ENCODE measurements around the gene BMPR2.
A peak's percentile ranks its signal among the peaks of the same experiment; 100 is the strongest.
"Not testable (repeated sequence)": the region's sequence is repeated elsewhere in the genome, so short reads cannot be mapped to it uniquely, and the experiment has no call there.

BMPR2 gene

DNA sequence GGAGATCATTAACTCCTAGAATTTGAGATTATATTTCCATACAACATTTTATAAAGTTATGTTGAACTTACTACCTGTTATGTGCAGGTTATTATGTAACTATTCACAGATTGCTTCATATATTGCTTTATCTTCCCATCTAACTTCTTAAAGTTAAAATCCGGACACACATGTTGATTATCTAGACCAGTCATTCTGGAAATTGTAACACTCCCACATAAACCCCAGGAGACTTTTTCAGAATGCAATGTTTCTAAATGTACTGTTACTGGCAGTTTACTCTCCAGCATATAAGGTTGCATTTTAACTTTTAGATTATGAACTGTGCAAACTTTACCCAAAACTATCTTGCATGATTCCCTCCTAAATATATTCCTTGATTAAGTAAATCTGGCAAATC lies 188.1 kb downstream of the BMPR2 start:
- no peak overlapping the region for H3K4me3 ChIP-seq (ENCODE audit: control insufficient read depth, low read depth, low read length)
- DNase-seq (ENCODE audit: low read depth), result peak; percentile 28
- no peak for TF ChIP-seq CTCF (conservative IDR thresholded peaks at IDR 0.05; ENCODE audit: control insufficient read depth, insufficient read depth, low read depth, low read length)

DNA sequence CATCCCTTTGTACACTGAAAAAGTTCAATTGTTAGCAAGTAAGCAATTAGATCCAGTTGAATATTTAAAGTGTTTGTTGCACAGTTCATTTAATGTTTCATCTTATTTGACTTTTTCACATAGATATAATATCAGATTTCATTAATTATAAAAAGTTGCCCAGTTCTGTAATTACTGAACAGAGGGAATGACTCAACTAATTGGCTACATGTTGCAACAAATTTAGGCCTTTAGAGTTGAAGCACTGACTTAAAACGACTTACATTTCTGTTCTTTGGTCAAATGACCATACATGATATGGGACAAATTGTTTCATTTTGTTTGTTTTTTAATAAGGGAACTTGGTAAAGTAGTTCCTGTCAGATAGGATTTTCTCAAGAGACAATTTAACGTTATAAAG lies 190.2 kb downstream of the BMPR2 start:
- no peak for TF ChIP-seq CTCF (conservative IDR thresholded peaks at IDR 0.05; ENCODE audit: control insufficient read depth, insufficient read depth, low read depth, low read length)
- peak; percentile 29 for DNase-seq (ENCODE audit: low read depth)
- no peak overlapping the region for H3K4me3 ChIP-seq (ENCODE audit: control insufficient read depth, low read depth, low read length)

DNA sequence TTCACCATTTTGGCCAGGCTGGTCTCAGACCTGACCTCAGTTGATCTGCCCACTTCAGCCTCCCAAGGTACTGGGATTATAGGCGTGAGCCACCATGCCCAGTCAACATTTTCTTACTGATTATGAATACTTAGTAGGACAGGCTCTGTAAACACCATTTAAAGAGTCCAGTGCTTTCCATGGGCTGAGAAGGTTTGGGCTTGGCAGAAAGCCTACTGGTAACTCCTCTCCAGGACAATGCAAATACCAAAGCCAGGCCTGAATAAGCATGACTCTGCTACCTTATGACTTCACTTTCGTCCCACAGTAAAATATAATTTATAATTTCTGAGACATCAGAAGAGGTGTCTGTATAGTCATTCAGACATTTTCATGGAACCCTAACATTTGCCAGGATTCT lies 198.4 kb downstream of the BMPR2 start:
- no peak for DNase-seq (ENCODE audit: low read depth)
- no peak overlapping the region for H3K4me3 ChIP-seq (ENCODE audit: control insufficient read depth, low read depth, low read length)
- no peak for TF ChIP-seq CTCF (conservative IDR thresholded peaks at IDR 0.05; ENCODE audit: control insufficient read depth, insufficient read depth, low read depth, low read length)

- not testable (repeated sequence) for H3K4me3 ChIP-seq (ENCODE audit: control insufficient read depth, low read depth, low read length); DNase-seq (ENCODE audit: low read depth)
These were observed 199.1 kb downstream of the BMPR2 start for GRCh38 chr2:202575194-202575593.

DNA sequence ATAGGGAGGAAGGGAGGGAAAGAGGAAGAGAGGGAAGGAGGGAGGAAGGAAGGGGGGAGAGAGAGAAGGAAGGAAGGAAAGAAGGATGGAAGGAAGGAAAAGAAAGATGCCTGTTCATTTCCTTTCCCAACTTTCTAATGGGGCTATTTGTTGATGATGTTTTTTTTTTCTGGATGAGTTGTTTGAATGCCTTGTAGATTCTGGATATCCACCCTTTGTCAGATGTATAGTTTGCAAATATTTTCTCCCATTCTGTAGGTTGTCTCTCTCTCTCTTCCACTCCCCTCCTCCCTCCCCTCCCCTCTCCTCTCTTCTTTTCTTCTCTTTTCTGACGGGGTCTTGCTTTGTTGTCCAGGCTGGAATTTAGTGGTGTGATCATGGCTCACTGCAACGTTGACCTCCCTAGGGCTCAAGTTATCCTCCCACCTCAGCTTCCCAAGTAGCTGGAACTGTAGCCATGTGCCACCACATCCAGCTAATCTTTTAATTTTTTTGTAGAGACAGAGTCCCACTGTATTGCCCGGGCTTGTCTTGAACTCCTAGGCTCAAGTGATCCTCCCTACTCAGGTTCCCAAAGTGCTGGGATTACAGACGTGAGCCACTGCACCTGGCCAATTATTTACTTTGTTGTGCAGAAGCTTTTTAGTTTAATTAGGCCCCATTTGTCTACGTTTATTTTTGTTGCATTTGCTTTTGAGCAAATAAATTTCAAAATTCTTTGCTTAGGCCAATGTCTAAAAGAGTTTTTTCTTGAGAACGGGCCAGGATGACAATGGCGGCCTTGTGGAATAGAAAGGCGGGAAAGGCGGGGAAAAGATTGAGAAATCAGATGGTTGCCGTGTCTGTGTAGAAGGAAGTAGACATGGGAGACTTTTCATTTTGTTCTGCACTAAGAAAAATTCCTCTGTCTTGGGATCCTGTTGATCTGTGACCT lies 201.4 kb downstream of the BMPR2 start:
- DNase-seq (ENCODE audit: low read depth), result no peak
- no peak overlapping the region for H3K4me3 ChIP-seq (ENCODE audit: control insufficient read depth, low read depth, low read length)
- TF ChIP-seq CTCF (conservative IDR thresholded peaks at IDR 0.05; ENCODE audit: control insufficient read depth, insufficient read depth, low read depth, low read length), result no peak

- H3K4me3 ChIP-seq (ENCODE audit: control insufficient read depth, low read depth, low read length); DNase-seq (ENCODE audit: low read depth): not testable (repeated sequence)
These were observed 206.7 kb downstream of the BMPR2 start for GRCh38 chr2:202582846-202583245.

GRCh38 chr2:202583709-202584219 lies 207.6 kb downstream of the BMPR2 start:
- no peak for DNase-seq (ENCODE audit: low read depth)
- no peak for TF ChIP-seq CTCF (conservative IDR thresholded peaks at IDR 0.05; ENCODE audit: control insufficient read depth, insufficient read depth, low read depth, low read length)
- H3K4me3 ChIP-seq (ENCODE audit: control insufficient read depth, low read depth, low read length), result no peak overlapping the region
